Hypothalamus (tissue), 51 donors: ENCODE measurements around the gene EPAS1.

ENCODE experiments used
- DNase-seq, 51 donors: peaks; one replicate each; lab custom pipeline; 2025; lab: John Stamatoyannopoulos, UW

The EPAS1 gene

DNA sequence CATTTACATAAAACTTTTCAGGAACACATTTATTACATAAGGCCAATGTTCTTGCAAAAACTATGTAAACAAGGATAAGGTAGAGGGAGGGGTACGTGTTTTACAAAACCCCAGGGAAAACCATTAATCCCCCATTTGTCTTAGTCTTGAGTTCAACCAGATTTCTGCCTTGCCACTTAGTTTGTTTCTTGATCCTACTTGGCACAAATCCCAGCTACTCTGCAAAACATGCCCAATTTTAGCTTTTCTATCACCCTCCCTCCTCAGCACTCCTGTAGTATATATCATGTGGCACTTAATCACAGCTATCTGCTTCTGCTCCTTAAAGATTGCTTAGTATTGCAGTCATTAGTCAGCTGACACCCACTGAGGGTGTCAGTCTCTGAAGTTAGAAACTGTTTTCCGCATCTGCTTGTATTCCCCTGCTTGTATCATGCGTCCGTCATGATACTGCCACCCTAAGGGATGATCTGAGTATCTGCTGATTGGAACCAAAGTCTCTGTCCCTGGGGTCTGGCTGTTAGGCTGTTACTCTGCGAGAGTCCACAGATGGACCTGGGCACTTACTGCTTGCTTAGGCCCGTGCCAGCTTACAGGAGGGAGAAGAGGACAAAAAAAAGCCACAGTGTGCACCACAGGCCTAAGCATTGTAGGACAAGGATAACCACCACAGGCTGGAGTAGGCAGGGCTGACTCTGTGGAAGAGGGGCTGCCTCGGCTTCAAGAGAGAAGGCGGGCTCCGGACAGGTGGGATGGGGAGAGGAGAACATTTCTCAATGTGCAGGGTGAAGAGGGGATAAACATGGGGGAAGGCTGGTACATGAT lies 82.2 kb downstream of the EPAS1 start:
- DNase-seq, result peak in 1 of 51 donors; percentile 26

DNA sequence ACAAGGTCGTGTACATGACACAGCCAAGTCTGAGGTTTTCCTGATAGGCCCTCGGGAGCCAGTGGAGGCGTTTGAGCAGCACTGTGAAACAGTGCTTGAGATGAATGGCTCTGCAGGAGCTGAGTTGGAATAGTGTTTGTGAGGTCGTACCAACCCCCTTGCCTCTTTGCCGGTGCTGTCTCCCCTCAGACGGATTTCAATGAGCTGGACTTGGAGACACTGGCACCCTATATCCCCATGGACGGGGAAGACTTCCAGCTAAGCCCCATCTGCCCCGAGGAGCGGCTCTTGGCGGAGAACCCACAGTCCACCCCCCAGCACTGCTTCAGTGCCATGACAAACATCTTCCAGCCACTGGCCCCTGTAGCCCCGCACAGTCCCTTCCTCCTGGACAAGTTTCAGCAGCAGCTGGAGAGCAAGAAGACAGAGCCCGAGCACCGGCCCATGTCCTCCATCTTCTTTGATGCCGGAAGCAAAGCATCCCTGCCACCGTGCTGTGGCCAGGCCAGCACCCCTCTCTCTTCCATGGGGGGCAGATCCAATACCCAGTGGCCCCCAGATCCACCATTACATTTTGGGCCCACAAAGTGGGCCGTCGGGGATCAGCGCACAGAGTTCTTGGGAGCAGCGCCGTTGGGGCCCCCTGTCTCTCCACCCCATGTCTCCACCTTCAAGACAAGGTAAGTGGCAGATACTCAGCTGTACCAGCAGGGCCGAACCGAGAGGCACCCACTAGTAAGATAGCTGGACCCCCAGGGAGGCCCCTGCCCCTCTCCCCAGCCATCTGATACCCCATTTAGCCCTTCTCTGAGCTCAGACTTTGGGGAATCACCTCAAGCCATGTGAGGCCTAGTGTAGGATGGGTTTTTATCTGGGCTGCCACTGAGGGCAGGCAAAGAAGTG lies 83.1 kb downstream of the EPAS1 start:
- no peak for DNase-seq

DNA sequence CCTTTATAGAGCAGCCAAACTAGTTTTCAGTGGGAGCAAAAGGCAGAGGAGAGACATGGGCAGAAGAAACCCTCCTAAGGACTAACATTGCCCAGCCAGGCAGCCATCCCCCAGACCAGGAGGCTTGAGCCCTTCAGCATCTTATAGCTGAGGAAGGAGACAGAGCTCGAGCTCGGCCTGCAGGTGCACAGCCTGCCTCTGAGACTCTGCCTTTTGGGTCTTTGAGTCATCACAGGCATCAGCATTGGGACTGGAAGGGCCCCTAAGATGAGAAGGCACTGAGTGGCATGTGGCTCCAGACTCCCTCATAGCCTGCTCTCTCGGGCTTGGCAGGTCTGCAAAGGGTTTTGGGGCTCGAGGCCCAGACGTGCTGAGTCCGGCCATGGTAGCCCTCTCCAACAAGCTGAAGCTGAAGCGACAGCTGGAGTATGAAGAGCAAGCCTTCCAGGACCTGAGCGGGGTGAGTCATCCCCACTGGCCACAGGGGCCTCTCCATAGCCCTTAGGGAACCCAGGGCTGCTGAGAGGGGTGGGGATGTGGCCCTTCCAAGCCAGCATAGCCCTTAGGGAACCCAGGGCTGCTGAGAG lies 84.1 kb downstream of the EPAS1 start:
- no peak for DNase-seq

DNA sequence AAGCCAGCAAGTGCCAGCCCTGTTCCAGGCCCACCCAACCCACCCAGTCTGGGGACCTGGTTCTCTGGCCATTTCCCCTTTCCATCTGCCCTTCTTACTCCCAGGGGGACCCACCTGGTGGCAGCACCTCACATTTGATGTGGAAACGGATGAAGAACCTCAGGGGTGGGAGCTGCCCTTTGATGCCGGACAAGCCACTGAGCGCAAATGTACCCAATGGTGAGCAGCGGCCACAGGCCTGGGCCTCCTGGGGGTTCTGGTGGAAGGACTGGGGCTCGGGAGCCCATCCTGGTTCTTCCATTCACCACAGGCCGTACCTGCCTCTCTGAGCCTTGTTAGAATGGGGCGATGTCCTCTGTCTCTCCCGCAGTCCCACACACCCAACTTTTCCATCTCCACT lies 84.7 kb downstream of the EPAS1 start:
- no peak for DNase-seq

DNA sequence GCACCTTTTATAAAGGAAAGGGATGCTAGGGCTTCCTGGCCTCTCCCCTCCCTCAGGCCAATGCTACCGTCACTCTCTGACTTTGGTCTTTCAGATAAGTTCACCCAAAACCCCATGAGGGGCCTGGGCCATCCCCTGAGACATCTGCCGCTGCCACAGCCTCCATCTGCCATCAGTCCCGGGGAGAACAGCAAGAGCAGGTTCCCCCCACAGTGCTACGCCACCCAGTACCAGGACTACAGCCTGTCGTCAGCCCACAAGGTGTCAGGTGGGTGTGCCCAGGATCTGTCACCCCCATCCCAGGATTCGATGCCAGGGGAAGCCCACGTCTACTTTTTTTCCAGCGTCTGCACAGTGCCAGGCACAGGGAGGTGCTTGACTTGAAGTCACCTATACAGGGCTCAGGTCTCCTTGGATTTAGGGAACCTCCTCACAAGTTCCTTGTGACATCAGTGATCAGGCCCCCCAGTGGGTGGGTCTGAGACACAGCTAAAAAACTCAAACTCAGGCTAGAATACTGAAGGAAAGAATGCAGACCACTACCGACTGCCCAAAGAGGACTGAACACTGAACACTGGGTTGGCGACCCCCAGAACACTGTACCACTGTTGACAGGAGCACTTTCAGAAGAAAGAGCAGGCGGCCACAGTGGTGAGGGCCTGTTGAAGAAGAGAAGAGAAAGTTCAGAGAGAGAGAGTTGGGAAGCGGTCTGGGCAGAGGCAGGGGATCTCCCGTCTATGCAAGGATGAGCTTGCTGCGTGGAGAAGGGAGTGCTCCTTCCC lies 85.3 kb downstream of the EPAS1 start:
- no peak for DNase-seq

DNA sequence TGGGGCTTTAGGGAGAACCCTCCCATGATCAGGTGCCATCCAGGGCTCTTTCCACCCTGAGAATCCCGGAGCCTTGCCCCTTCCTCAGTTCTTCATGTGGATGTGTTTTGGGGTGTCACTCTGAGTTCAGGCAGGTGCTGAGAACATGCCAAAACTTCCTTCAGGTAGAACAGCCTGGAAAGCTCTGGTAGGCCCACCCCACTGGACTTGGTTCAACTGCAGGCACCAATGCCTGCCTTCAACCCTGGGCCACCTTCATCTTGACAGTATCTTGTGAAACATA lies 85.8 kb downstream of the EPAS1 start:
- no peak for DNase-seq

DNA sequence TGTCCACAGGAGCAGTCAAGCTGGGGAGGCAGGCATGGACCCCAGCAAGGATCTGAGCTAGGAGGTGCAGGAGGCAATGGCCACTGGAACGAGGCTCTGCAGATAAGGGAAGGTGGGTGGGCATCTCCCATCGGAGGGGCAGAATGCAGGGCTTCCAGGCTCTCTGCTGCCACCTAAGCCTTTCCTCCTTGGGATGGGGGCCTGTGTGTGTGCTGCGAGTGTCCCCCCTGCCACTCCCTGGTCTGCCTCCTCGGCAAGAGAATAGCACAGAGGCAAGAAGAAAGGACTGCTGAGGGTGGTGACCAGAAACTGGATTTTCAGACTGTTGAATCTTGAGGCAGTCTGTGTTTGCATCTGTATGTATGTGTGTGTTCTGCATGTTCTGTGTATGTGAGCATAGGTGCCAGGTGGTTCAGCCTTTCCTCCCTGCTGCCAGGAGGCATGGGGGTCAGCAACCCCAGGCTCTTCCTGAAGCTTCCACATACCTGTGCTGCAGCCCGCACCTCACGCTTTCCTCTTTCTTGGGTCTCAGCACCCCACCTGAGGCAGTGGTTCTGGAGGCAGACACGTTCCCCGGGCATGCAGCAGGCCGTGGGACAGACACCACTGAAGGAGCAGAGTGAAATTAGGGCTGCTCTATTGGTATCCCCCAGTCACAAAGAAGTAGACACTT lies 86.7 kb downstream of the EPAS1 start:
- DNase-seq, result no peak

DNA sequence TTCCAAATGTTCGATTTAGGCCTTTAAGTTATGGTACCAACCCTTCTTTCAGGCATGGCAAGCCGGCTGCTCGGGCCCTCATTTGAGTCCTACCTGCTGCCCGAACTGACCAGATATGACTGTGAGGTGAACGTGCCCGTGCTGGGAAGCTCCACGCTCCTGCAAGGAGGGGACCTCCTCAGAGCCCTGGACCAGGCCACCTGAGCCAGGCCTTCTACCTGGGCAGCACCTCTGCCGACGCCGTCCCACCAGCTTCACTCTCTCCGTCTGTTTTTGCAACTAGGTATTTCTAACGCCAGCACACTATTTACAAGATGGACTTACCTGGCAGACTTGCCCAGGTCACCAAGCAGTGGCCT lies 87.2 kb downstream of the EPAS1 start:
- DNase-seq, result no peak

DNA sequence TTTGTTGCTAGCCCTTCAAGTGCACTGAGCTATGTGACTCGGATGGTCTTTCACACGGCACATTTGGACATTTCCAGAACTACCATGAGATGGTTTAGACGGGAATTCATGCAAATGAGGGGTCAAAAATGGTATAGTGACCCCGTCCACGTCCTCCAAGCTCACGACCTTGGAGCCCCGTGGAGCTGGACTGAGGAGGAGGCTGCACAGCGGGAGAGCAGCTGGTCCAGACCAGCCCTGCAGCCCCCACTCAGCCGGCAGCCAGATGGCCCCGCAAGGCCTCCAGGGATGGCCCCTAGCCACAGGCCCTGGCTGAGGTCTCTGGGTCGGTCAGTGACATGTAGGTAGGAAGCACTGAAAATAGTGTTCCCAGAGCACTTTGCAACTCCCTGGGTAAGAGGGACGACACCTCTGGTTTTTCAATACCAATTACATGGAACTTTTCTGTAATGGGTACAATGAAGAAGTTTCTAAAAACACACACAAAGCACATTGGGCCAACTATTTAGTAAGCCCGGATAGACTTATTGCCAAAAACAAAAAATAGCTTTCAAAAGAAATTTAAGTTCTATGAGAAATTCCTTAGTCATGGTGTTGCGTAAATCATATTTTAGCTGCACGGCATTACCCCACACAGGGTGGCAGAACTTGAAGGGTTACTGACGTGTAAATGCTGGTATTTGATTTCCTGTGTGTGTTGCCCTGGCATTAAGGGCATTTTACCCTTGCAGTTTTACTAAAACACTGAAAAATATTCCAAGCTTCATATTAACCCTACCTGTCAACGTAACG lies 88.8 kb downstream of the EPAS1 start:
- DNase-seq, result no peak

DNA sequence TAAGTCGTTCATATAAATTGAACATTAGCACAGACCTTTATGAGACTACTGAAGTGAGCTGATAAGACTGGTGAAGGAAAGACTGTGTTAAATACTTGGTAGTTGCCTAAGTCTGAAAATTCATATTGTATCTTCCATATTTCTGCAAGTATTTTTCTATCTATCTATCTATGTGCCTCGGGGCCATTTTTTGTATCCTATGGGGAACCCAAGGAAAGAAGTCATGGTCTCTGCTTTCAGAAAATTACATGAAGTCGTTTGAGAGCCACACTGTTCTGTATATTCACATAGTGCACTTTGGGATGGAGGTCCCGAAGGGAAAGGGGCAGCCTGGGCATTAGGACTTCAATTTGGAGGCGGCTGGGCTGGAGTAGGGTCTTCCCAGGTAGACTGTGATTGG lies 89.6 kb downstream of the EPAS1 start:
- DNase-seq, result no peak

DNA sequence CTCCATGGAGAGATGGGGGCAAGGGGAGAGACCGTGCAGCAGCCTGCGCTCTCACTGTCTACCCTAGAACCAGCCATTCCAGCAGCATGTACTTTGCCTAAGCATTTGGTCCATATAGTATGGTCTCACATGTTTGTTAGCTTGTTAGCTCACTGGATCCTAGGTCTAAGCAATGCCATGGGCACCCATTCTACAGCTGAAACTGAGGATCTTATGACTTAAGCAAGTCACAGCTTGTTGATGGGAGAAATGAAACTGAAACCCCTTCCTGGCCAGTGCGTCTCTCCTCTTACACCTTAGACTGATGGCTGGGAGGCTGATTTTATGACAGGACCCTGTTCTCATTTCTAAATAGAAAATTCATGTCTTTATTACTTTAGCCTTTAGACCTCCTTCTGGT lies 90.1 kb downstream of the EPAS1 start:
- DNase-seq, result no peak

DNA sequence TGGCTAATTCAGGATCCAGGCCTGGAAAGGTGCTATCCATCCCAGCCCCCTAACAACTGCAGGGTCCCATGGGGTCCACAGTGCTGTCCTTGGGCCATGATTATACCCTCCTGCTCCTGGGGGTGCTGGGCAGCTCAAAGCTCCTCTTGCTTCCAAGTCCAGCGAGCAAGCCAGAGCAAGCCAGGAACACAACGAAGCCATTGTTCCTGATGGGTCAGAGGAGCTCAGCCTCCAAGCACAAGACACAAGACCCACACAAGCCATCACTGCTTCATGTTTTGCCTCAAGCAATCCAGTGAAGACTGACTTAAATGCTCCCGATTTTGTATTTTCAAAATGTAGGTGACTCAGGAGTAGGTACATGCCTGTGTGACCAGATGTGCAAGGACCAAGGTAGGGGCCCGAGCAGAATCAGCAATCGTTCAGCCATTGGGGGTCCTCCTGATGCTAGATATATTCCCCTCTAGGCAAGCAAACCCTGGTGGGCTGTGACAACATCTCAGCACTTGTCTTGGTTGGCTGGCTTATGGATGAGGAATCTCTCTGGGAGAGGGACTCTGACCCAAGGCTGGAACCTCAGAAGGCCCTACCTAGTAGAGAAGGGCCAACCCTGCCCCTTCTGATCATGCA lies 90.8 kb downstream of the EPAS1 start:
- peak in 35 of 51 donors; percentile 9 to 79 (median 39) for DNase-seq

DNA sequence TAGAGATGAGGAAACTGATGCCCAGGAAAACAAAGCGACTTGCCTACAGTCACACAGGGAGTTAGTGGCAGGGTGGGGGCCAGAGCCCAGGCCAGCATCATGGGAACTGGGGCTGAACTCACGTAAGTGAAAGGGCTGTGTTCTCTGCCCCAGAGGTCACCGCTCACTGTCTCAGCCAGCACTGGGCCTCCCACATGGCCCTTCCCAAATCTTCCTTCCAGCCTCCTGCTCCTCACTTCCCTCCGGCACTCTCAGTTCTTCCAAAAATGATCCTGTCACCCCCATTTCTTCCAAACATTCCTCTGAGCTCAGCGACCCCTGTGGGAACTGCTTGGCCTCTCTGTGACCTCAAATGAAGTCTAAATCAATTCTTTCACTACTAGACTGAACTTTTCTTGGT lies 91.7 kb downstream of the EPAS1 start:
- no peak for DNase-seq

DNA sequence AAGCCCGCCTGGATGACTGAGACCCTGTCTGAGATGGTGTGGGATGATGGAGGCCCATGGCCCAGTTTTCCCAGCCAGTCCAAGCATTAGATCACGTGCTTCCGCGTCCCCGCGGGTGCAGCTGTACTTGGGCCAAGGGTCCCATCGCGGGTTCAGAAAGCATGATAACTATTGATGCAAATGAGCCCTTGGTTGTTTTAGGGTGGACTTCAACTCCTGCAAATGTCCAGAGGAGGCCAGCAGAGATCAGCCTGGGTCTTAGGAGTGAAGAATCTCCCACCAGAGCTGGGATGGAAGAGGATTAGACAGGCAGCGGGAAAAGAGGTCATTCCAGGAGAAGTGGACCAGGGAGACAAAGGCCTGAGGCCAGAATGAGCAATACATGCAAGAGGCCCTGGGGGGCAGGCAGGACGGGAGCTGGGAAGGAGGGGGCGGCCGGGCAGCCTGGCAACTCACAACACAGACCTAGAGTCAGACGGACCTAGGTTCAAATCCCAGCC lies 92.3 kb downstream of the EPAS1 start:
- DNase-seq, result no peak

DNA sequence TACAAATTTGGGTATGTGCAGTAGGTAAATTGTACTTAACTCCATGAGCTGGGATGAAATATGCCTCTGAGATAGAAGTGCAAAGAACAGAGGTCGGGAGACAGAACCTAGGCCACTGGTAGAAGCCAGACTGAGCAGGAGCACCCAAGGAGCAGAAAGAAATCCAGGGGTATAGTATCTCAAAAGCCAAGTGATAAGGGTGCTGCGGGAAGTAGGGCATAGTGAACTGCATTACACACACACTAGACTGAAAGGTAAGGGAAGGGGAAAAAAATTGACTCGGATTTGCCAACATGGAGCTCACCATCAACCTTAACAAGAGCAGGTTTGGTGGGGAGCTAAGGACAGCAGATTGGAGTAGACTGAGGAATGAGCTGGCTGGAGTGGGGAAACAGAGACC lies 92.8 kb downstream of the EPAS1 start:
- DNase-seq, result no peak

DNA sequence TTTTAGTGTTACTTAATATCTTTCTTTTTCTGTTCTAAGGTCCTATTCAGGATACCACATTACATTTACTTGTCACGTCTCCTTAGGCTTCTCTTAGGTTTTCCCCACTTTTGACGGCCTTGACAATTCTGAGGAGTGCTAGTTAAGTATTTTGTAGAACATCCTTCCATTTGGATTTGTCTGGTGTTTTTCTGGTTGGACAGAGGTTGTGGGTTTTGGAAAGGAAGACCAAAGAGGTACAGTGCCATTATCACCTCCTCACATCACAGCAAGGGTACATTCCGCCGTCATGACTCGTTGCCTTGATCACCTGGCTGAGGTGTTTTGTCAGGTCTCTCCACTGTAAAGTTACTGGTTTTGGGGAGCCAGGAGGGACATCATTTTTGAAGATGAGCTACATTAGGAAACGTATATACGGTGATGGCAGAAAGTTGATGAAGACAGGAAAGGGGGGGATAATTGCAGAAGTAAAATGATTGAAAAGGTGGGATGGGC lies 93.7 kb downstream of the EPAS1 start:
- DNase-seq, result no peak

DNA sequence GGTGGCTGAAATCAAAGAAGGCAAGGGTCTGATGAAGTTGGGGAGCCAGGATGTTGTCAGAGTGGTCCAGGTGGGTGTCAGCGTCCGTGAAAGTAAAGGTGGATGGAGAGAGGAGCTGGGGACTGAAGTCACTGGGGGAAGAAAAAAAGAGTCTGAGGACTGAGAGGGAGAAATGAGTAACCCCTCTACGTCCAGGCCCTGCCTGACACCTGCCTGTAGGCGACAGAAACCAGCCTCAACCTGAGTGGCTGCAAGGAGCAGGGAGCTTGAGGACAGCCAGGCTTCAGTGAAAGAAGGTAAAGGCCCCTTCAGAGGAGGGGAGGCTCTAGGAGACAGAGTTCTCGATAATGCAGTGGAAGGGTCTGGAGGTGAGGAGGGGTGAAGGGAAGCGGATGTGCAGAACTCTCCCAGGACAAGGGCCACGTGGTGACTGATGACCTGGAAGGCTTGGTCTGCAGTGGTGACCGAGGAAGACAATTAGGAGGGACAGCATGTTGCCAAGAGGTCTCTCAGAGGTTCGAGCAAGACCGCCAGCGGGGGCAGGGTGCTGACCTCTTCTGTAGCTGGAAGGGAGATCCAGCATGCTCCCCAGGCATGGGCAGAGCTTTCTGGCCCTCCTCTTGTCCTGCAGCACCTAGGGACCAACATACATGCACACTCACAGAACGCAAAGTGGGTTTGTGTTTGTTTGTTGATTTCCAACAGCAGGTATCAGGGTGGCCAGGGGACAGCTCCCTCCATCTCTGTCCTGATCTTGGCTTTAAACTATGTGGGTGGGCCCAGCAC lies 95.5 kb downstream of the EPAS1 start:
- no peak for DNase-seq

DNA sequence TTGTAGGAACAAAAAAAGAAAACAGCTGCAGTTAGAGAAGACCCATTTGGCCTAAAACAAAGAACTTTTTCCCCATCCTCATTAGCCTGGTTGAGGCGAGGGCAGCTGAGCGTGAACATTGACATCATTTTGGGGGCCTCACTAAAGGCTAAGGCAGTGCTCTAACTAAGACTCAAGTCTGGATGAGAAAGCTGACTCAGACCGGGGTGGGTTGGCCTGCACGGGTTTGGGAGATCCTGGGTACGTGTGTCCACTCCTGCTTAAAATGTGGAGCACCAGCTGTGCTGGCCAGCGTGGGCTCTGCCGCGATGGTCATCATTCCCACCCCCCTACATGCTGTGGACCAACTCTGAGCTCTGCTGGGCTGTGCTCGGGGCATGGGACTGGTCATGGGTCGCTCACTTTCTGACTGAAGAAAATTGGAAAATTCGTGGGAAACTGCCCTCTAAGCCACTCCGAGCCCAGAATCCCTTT lies 96.2 kb downstream of the EPAS1 start:
- no peak for DNase-seq
